HG03442 (cell line): ENCODE data around the gene PLXND1.
"Not testable (repeated sequence)": the region's sequence is repeated elsewhere in the genome, so short reads cannot be mapped to it uniquely, and the experiment has no call there.

Experiments
- ATAC-seq: cut with Tn5 transposase; IDR thresholded peaks from one replicate; pipeline ENCODE4 v1.9.1; 2021; ENCODE audit warnings: mild to moderate bottlenecking, moderate library complexity; ENCODE audit not compliant: unreplicated experiment

Gene PLXND1, protein sequence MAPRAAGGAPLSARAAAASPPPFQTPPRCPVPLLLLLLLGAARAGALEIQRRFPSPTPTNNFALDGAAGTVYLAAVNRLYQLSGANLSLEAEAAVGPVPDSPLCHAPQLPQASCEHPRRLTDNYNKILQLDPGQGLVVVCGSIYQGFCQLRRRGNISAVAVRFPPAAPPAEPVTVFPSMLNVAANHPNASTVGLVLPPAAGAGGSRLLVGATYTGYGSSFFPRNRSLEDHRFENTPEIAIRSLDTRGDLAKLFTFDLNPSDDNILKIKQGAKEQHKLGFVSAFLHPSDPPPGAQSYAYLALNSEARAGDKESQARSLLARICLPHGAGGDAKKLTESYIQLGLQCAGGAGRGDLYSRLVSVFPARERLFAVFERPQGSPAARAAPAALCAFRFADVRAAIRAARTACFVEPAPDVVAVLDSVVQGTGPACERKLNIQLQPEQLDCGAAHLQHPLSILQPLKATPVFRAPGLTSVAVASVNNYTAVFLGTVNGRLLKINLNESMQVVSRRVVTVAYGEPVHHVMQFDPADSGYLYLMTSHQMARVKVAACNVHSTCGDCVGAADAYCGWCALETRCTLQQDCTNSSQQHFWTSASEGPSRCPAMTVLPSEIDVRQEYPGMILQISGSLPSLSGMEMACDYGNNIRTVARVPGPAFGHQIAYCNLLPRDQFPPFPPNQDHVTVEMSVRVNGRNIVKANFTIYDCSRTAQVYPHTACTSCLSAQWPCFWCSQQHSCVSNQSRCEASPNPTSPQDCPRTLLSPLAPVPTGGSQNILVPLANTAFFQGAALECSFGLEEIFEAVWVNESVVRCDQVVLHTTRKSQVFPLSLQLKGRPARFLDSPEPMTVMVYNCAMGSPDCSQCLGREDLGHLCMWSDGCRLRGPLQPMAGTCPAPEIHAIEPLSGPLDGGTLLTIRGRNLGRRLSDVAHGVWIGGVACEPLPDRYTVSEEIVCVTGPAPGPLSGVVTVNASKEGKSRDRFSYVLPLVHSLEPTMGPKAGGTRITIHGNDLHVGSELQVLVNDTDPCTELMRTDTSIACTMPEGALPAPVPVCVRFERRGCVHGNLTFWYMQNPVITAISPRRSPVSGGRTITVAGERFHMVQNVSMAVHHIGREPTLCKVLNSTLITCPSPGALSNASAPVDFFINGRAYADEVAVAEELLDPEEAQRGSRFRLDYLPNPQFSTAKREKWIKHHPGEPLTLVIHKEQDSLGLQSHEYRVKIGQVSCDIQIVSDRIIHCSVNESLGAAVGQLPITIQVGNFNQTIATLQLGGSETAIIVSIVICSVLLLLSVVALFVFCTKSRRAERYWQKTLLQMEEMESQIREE (N-terminal part only)

DNA sequence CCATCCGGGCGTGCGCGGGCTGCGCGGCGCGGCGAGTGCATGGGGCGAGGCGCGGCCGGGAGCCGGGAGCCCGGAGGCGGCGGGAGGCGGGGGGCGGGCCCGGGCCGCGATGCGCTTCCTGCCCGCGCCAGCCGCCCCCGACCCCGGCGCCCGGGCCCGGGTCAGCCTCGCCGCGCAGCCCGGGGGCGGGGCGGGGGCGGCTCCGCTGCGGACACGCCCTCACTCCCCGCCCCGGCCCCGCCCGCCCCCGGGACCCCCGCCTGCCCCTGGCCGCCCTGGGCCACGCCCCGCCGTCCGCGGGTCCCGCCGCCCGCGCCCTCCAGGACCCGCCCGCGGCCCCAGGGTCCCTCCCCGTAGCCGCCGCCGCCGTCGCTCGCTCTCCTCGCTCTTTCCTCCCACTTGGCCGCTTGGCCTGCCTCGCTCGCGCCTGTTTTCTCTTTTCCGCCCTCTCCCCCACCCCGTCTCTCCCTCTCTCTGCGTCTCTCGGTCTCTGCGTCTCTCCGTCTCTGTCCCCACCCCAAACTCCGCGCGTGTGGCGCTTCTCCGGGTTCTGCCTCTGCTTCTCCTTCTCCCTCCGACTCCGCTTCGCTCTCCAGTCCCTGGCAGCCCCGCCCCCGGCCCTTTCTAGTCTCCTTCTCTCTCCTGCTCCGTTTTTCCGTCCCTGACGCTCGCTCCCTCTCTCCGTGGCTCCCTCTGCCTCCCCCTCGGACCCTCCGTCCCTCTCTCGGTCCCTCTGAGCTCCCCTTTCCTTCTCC, at the start of gene PLXND1:
TSS of gene PLXND1 (minus strand) at position 41 of the 755 bp plus-strand sequence. CDS start at position 4, 37 bp downstream.
- ATAC-seq = no peak

DNA sequence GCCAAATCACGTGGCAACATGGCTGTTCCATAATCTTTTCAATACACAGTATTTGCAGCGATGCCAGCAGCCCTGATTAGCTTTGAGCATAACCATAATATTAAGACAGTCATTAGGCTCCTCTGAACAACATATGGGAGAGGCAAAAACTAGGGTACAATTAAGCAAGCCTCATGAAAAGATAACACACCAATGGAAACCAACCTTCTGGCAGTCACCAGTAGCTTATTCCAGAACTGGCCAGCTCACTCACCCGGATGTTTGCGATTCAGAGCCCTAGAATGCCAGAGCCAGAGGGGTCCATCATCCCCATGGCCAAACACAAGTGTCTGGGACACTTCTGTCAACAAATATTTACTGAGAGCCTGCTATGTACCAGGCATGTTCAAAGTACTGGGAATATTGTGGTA, 48.8 kb upstream of the PLXND1 start:
- ATAC-seq = no peak

DNA sequence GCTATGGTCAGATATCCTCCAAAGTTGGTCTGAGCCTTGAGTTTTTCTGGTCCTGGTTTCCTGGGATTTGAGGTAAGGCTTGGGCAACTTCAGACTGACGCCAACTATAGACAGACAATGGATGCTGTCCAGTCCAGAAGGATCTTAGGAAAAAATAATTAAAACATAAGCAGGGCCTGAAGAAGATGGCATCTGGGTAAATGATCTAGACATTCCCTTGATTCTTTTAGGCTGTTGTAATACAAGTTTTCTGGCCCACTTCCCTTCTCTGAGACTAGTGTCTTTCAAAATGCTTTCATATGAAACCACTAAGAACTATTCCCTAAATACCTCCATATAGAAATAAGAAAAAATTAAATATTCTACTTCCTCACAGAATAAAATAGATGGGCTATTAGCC, 47.7 kb upstream of the PLXND1 start:
- no peak for ATAC-seq

DNA sequence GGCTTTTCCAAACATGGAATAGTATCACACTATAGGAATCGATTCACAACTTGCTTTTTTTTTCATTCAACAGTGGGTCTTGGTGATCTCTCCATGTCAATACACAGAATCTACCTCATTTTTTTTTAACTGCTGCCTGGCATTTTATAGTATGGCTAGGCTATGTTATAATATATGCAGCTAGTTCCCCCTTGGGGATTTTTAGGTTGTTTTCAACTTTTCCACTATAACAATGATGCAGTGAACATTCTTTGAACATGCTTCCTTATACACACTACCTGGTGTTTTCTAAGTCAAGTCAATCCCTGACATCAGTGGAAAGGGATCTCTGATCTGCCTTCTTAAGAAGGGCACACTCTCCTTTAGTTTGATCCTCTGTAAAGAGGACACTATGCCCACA, 46.5 kb upstream of the PLXND1 start:
- no peak for ATAC-seq

DNA sequence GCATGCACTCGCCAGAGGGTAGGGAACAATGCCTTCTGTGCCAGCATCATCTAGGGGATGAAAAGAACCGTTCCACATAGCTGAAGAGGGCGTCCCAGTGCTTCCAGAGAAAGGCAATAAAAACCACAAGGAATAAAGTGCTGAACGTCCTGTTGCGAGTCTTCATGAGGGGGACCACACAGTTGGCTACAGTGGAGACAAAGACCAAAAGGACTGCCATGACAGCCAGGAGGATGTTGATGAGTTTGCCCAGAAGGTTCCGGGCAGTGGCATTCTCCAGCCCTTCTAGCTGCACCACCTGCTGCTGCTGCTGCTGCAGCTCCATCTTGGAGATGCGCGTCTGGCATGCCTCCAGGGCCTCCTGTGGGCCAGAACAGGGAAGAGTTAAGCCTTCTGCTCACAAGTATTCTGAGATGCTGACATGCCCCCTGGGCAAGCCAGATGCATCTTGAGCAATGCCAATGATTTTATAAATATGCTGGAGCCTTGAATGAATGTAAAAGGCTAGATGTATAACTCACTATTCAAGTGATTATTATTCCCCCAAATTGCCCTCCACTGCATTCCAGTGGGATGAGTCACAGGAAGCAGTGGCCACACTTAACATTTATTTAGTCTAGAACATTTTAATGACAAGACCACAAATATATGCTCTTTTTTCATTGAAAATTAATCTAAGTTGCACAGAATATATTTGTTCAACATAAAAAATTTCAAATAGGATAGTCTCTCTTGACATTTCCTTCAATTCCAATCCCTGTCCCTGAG, 45.1 kb upstream of the PLXND1 start:
- ATAC-seq = no peak

DNA sequence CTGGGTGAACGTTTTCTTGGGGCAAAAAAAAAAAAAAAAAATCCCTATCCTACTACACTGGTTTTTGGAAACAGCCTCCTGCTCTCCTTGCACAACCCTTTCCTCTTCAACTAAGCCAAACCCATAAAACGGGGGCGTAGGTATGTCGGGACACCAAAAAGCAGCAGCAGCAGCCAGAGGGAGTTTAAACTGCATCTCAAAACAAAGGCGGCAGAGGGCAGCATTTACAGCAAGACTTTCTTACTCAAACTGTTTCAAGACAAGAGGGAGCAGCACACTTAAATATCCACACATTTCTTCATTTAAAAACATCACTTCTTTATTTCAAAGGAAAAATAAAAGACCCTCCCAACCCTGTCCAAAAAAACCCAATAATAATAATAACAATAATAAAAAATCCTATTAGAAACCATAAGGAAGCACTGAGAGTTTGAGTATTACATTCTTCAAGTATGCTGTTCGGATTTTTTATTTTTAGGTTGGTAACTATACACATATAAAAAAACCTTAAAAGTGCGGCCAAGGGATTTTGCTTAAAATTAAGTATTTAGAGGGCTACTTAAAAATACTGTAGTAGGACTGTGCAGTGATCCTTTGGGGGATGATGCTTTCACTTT, 43.9 kb upstream of the PLXND1 start:
- no peak for ATAC-seq

DNA sequence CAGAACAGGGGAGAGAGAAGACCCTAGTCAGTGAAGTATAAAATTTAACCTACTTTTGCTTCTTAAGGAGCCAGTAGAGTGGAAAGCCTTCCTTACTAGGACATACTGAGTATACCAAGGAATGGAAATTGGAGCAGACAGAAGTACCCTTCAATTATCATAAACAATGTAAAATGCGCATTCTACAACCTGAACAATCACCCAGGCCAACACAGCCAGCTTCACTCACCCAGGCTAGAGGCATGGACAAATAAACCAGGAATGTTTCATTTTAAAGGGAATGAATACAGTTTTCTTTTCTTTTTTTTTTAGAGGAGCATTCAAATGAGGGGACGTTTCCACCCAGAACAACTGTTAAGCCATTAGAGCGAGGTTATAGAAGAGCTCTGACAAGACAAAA, 41.9 kb upstream of the PLXND1 start:
- ATAC-seq = no peak

DNA sequence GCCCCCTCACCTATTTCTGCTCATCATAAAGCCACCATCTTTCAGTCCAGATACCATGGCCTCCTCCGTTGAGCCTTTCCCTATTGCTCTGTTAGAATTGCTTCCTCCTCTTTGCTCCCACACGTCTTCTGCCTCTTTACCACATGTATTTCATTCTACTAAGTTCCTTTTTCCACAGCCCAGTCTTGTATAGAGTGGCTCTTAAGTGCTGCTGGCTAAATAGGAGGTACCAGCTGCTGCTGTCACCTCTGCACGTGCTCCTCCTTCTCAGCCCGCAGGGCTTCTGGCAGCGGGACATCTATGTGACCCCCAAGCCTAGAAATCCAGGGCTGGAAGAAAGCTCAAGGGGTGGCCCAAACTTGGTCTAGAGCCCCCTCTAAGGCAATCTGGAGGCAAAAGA, 38.8 kb upstream of the PLXND1 start:
- no peak for ATAC-seq

DNA sequence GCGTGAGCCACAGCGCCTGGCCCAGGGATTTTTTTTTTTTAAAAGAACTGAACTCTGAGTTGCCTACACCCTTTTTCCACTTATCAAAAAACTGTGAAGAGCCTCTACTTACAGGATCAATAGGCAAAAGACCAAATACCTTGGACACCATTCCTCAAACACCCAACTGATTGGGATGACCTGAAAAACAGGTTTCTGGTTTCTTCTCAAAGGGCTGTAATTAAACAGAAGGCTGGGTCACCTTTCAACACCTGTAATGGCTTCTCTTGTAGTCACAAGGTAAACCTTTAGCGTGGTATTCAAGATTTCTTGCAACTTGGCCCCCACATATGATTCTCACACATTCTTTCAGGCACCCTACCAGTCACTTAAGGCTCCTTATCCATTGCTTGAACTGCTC, 38.4 kb upstream of the PLXND1 start:
- ATAC-seq = no peak

DNA sequence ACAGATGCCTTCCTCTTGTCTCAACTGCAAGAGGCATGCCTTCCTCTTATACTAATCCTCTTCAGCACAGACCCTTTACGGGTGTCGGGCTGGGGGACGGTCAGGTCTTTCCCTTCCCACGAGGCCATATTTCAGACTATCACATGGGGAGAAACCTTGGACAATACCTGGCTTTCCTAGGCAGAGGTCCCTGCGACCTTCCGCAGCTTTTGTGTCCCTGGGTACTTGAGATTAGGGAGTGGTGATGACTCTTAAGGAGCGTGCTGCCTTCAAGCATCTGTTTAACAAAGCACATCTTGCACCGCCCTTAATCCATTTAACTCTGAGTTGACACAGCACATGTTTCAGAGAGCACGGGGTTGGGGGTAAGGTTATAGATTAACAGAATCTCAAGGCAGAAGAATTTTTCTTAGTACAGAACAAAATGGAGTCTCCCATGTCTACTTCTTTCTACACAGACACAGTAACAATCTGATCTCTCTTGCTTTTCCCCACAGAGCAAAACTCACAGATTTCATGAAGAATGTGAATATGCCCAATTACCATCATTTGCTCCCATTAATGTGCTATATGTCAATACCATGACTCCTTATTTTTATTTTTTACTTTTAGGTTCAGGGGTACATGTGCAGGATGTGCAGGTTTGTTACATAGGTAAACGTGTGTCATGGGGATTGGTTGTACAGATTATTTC, 35.2 kb upstream of the PLXND1 start:
- not testable (repeated sequence) for ATAC-seq

DNA sequence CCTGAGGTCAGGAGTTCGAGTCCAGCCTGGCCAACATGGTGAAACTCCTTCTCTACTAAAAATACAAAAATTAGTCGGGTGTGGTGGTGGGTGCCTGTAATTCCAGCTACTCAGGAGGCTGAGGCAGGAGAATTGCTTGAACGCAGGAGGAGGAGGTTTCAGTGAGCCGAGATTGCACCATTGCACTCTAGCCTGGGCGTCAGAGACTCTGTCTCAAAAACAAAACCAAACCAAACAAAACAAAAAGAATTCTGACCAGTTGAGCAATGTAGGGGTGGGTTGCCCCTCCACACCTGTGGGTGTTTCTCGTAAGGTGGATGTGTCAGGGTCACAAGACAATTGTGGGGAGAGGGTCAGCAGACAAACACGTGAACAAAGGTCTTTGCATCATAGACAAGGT, 34.5 kb upstream of the PLXND1 start:
- ATAC-seq = not testable (repeated sequence)

DNA sequence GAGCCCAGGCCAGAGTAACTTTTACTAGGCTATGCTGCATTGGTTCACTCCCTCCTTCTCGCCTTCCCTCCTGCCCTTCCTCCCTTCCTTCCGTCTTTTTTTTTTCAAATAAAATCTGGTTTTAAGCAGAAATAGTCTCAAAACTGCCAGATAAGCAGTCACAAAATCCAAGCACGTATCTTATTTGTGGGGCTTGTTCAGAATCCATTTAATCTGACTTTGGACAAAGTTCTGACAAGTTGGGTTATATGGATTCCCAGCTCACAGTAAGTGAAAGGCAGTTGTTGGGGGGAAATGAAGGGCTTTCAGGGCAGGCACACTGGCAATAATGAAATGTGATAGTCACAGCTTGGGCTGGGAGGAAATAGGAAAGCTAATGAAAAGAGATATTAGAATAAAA, 32.0 kb upstream of the PLXND1 start:
- ATAC-seq = no peak

DNA sequence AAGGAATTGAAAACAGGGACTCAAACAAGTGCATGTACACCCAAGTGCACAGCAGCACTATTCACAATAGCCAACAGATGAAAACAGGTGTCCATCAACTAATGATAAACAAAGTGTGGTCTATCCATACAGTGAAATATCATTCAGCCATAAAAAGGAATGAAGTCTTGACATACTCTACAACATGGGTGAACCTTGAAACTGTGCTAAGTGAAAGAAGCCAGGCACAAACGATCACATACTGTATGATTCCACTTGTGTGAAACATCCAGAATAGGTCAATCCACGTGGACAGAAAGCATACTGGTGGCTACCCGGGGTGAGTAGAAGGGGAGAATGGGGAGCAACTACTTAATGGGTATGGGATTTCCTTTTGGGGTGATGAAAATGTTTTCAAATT, 29.6 kb upstream of the PLXND1 start:
- no peak for ATAC-seq

DNA sequence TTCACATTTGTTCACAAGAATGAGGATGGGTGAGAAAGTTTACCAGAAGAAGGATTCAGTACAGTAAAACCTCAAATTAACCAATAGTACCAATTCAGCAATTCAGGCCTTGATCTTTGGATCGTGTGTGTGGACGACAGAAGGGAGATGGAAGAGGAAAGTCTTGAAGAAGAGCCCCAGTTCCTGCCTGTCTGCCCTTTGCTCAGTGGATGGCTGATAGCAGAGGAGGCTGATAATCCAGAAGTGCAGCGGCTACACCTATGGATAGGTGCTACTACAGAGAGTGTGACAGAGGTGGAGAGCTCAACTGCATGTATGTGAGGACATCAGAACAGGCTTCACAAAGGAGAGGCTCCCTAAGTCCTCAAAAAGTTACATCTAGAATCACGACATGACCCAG, 29.2 kb upstream of the PLXND1 start:
- ATAC-seq = no peak

DNA sequence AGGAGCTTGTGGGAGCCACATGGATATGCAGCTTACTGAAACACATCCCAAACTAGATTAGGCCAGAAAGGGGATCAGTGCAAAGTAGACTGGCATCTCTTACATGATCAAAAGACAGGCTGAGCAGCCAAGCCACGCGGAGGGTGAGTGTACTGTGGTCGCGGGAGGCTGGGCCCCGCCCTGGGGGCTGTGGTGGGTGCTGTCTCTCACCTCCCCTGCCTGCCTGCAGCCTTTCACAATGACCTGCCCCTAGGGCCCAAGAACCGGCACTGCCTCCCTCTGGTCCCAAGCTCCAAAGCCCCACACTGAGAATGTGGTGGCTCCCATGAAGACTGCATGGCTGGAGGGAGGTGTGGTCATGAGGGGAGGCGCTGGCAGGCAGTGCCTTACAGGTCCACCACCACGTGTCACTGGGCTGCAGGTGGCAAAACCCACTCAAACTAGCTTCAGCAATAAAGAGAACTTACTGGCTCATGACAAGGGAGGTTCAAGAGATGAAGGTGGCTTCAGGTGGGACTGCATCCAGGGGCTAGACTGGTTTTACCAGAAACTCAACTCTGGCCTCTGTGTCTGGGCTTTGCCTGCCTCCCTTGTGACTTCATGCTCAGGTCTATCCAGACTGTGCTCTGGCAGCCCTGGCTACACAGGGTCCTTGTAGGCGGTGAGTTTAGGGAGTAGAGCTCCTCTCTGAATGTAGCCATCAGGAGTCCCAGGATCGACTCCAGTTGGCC, 27.4 kb upstream of the PLXND1 start:
- no peak for ATAC-seq

DNA sequence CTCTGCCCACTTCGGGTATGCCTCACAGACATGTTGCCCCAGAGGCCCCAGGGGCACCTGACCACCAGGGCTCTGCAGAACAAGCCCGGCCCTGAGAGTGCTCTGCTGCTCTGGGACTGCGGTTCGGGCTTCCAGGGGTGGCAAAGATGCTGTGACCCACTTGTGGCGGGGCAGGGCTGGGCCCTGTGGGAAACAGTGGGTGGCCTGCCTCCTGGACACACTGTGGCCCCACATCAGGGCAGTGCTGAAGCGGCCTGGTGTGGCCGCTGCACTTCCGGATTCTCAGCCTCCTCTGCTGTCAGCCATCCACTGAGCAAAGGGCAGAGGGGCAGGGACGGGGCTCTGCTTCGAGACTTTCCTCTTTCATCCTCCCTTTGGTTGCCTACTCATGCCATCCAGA, 26.5 kb upstream of the PLXND1 start:
- no peak for ATAC-seq

DNA sequence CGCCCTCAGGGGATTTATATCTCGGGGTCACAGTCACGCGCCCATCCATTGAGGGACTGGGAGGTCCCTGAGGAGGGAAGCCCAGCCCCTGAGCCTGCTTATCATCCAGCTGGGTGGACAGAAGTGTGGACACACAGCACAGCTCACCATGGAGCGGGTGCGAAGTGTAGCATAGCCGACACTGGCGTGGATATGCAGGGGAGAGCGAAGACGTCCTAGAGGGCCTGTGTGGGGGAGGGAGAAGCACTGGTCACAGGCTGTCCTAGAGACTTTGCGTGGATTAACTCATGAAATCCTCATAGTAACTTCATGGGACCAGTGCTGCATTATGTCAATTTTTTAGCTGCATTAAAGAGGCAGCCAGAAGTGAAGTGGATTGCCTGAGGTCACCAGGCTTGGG, 26.1 kb upstream of the PLXND1 start:
- ATAC-seq = no peak

DNA sequence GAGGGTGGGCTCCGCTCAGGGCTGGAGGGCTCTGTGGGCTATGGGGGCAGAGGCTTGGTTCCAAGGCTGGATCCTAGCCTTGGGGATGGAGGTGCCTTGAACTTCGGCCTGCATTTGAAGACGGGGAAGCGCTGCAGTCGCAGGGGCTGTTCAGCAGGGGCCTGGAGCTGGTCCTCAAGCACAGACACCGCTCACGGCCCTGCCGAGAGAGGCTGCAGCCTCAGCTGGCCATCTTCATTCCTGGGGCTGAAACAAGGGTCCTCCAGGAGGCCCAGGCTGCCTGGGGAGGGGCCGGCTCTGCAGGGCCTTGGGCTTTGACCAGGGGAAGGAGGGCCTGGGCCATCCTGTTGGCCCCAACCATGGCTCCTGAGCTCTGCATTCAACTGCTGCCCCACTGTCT, 25.6 kb upstream of the PLXND1 start:
- no peak for ATAC-seq
